OCI-LY3 (cell line): ENCODE data around the gene GMNC.

Experiments
- CTCF ChIP-seq: fragments of 200-600, 300-600 bp; sonication (generic); IDR thresholded peaks from 2 replicates; pipeline ENCODE4 v1.5.1; 2014; ENCODE audit warnings: antibody characterized with exemption, low read length, low read depth
- EZH2phosphoT487 ChIP-seq: fragments of 200-600 bp; shearing (Covaris generic); IDR thresholded peaks from 2 replicates; pipeline ENCODE4 v1.6.1; 2018; ENCODE audit warnings: antibody characterized with exemption, mixed run types, low read depth

GRCh38 chr3:190883973-190884832 lies 21.7 kb upstream of the GMNC start:
- TF ChIP-seq CTCF: peak; percentile 93
- TF ChIP-seq EZH2phosphoT487: no peak
